GM12878 (cell line): Measurements from ENCODE around the gene RARS1. TPM values are rescaled to one million over a fixed set of nuclear protein-coding genes. Genes with fewer than 3 reads are reported as not detected.
A peak's percentile ranks its signal among the peaks of the same experiment; 100 is the strongest.

Experiments used
- ATAC-seq: fragments of 200-7000 bp; cut with Tn5 transposase; 3 replicates; pipeline ENCODE4 v1.9.1; 2020; ENCODE audit warnings: mild to moderate bottlenecking, moderate library complexity
- BruUV-seq: library from RNA; stranded (reverse); fragments of 400-500 nt; replicated peaks from 2 replicates; lab custom pipeline; 2021; lab: Mats Ljungman, UMichigan
- CTCF ChIA-PET: fragments of 300-600 bp; sonication (Branson Sonifier 250); formaldehyde crosslinking; extraction: SDS; loops from one replicate; lab custom pipeline; 2021; ENCODE audit warnings: inconsistent platforms; lab: Yijun Ruan, JAX
- POLR2A ChIA-PET: fragments of 350-600 bp; formaldehyde crosslinking; extraction: SDS; loops from one replicate; lab custom pipeline; 2021; ENCODE audit warnings: inconsistent platforms; lab: Charles Lee
- RAD21 ChIA-PET: fragments of 300-600 bp; sonication (Branson Sonifier 250); formaldehyde crosslinking; loops from one replicate; lab custom pipeline; 2023; ENCODE audit warnings: antibody characterized with exemption; ENCODE audit not compliant: unreplicated experiment; lab: Charles Lee
- SMC1A ChIA-PET: fragments of 300-600 bp; sonication (Branson Sonifier 250); formaldehyde crosslinking; loops from one replicate; lab custom pipeline; 2023; ENCODE audit not compliant: unreplicated experiment, uncharacterized antibody; lab: Charles Lee
- DNase-seq: peaks from one replicate; pipeline ENCODE4 v3.0.0-alpha.2; 2011; ENCODE audit warnings: low read depth, low spot score
- FAIRE-seq: peaks from 3 replicates; lab custom pipeline; 2011; peaks lifted over from hg19 to GRCh38; lab: Jason Lieb, UNC
- H2AFZ ChIP-seq: 2 replicates; pipeline ENCODE4 v1.6.0; 2011; ENCODE audit warnings: low read depth, low read length, control low read depth; ENCODE audit not compliant: control insufficient read depth
- H3K27ac ChIP-seq: 2 replicates; pipeline ENCODE4 v1.5.1; 2011; ENCODE audit warnings: control low read depth; ENCODE audit not compliant: control insufficient read depth, insufficient read depth
- H3K27me3 ChIP-seq, 2 experiments: replicated peaks in 1 of 2; 2 replicates each; pipeline versions ENCODE4 v1.6.0 to v1.6.1; 2011; ENCODE audit warnings: low read length in 1 of 2; ENCODE audit not compliant: control insufficient read depth in 2 of 2, insufficient read depth in 2 of 2
- H3K36me3 ChIP-seq, 2 experiments: 2 replicates each; pipeline ENCODE4 v1.5.1; 2011; ENCODE audit warnings: low read length in 1 of 2; ENCODE audit not compliant: control insufficient read depth in 2 of 2, insufficient read depth in 2 of 2
- H3K4me1 ChIP-seq: 2 replicates; pipeline ENCODE4 v1.6.1; 2011; ENCODE audit warnings: mild to moderate bottlenecking, low read length, moderate library complexity, mixed read lengths; ENCODE audit not compliant: control insufficient read depth, insufficient read depth
- H3K4me2 ChIP-seq: 2 replicates; pipeline ENCODE4 v1.6.0; 2011; ENCODE audit warnings: control low read depth; ENCODE audit not compliant: control insufficient read depth, insufficient read depth
- H3K4me3 ChIP-seq: fragments of 200-600 bp; sonication (generic); 2 replicates; pipeline ENCODE4 v1.5.1; 2016
- H3K79me2 ChIP-seq: 2 replicates; pipeline ENCODE4 v1.6.0; 2011; ENCODE audit warnings: low read length; ENCODE audit not compliant: control insufficient read depth, insufficient read depth
- H3K9ac ChIP-seq: 2 replicates; pipeline ENCODE4 v1.8.0; 2011; ENCODE audit warnings: low read length, control low read depth, mixed read lengths; ENCODE audit not compliant: control insufficient read depth, insufficient read depth
- H3K9me3 ChIP-seq: replicated peaks from 3 replicates; pipeline ENCODE4 v1.5.1; 2011; ENCODE audit warnings: mild to moderate bottlenecking, low read length; ENCODE audit not compliant: control insufficient read depth, insufficient read depth
- H4K20me1 ChIP-seq: 2 replicates; pipeline ENCODE4 v1.6.0; 2011; ENCODE audit not compliant: control insufficient read depth, insufficient read depth
- BACH1 ChIP-seq: fragments of 450-650 bp; IDR thresholded peaks from 2 replicates; pipeline ENCODE4 v1.6.1; 2017; ENCODE audit warnings: mild to moderate bottlenecking, borderline replicate concordance
- CREB1 ChIP-seq: IDR thresholded peaks from 2 replicates; pipeline ENCODE4 v1.6.1; 2012; ENCODE audit warnings: low read depth, mild to moderate bottlenecking, inconsistent platforms
- DPF2 ChIP-seq: fragments of 450-650 bp; IDR thresholded peaks from 2 replicates; pipeline ENCODE4 v1.6.1; 2017; ENCODE audit warnings: mild to moderate bottlenecking
- ESRRA ChIP-seq: IDR thresholded peaks from 2 replicates; pipeline ENCODE4 v1.6.1; 2012; ENCODE audit warnings: mild to moderate bottlenecking, low read length, improper control_type of control experiment
- HDAC2 ChIP-seq: fragments of 200-600 bp; sonication (generic); IDR thresholded peaks from 2 replicates; pipeline ENCODE4 v1.6.1; 2017
- JUNB ChIP-seq: IDR thresholded peaks from 2 replicates; pipeline ENCODE4 v1.6.1; 2016; ENCODE audit warnings: antibody characterized with exemption, mild to moderate bottlenecking
- KAT2A ChIP-seq: conservative IDR thresholded peaks from 2 replicates; pipeline ENCODE4 v1.6.1; 2011; ENCODE audit warnings: low read depth, low read length; ENCODE audit not compliant: control insufficient read depth
- MTA3 ChIP-seq: IDR thresholded peaks from 2 replicates; pipeline ENCODE4 v1.6.1; 2012; ENCODE audit warnings: low read length, inconsistent platforms, borderline replicate concordance
- NR2C1 ChIP-seq: fragments of 450-650 bp; IDR thresholded peaks from 2 replicates; pipeline ENCODE4 v1.6.1; 2017; ENCODE audit warnings: antibody characterized with exemption, mild to moderate bottlenecking, moderate library complexity
- POLR2AphosphoS5 ChIP-seq: IDR thresholded peaks from 2 replicates; pipeline ENCODE4 v1.6.1; 2011; ENCODE audit warnings: mild to moderate bottlenecking, low read length, inconsistent platforms
- RUNX3 ChIP-seq: IDR thresholded peaks from 2 replicates; pipeline ENCODE4 v1.6.1; 2012; ENCODE audit warnings: low read length, inconsistent platforms
- SREBF1 ChIP-seq: IDR thresholded peaks from 2 replicates; pipeline ENCODE4 v1.6.1; 2012; ENCODE audit warnings: mild to moderate bottlenecking, low read length
- STAT3 ChIP-seq: IDR thresholded peaks from 2 replicates; pipeline ENCODE4 v1.6.1; 2011; ENCODE audit warnings: low read depth, low read length, improper control_type of control experiment
- ZNF622 ChIP-seq: fragments of 450-650 bp; IDR thresholded peaks from 2 replicates; pipeline ENCODE4 v1.6.1; 2017; ENCODE audit warnings: mild to moderate bottlenecking, inconsistent platforms
- WGBS: methylation state at CpG from one replicate; pipeline ENCODE4 v1.1.6; 2016; ENCODE audit warnings: low lambda C conversion rate; ENCODE audit not compliant: insufficient replicate concordance, insufficient coverage; ENCODE audit errors: missing lambda C conversion rate; 5-methylcytosine and 5-hydroxymethylcytosine counted together
- in situ Hi-C: fragments of 300-500 bp; cut with MboI; formaldehyde crosslinking; loops from 9 replicates; pipeline ENCODE4 v1.14.3; 2018; ENCODE audit warnings: mixed read lengths
- intact Hi-C: fragments of 100-400 bp; cut with micrococcal nuclease; formaldehyde crosslinking; loops from one replicate; pipeline ENCODE4 v1.14.2; 2022; ENCODE audit not compliant: unreplicated experiment
- microRNA-seq: library from miRNA; unstranded; fragments of <30 nt; microRNA quantifications from one replicate; pipeline ENCODE4, GENCODE V29; 2018
- polyA plus RNA-seq, 11 experiments: library from polyadenylated mRNA; depleted of rRNA in 4 of 11; unstranded in 6 of 11; stranded (reverse) in 5 of 11; fragments of >200 nt; fragmentation: Nextera tagmentation in 4 of 11; fragmentation: Illumina TruSeq in 1 of 11; extraction: Ambion mirVana in 4 of 11; extraction: Trizol in 1 of 11; gene quantifications; 1 replicate in 1 of 11; 2 replicates in 10 of 11; pipeline versions ENCODE4 v1.2.1 to v1.2.3, GENCODE V29; 2011 to 2016; ENCODE audit warnings: inconsistent platforms in 2 of 11, missing spikeins in 2 of 11, low read depth in 1 of 11
- small RNA-seq: library from RNA; depleted of rRNA; stranded (forward); fragments of <200 nt; gene quantifications from one replicate; pipeline ENCODE3, GENCODE V24; 2014
- total RNA-seq, 4 experiments: library from RNA; depleted of rRNA in 3 of 4; stranded (reverse); fragments of >200 nt in 3 of 4; fragmentation: Illumina TruSeq in 1 of 4; extraction: Trizol in 1 of 4; gene quantifications; 2 replicates each; pipeline versions ENCODE4 v1.2.1 to v1.2.3, GENCODE V29; 2013 to 2021
- TF ChIP-seq, protein P1 (sequence below): fragments of 450-650 bp; conservative IDR thresholded peaks from 2 replicates; pipeline ENCODE4 v1.6.1; 2017; ENCODE audit warnings: mild to moderate bottlenecking, moderate library complexity
- TF ChIP-seq, protein P2 (sequence below): IDR thresholded peaks from 2 replicates; pipeline ENCODE4 v1.6.1; 2011; ENCODE audit warnings: borderline replicate concordance, low read depth, mild to moderate bottlenecking, moderate library complexity, mixed read lengths, low read length; ENCODE audit not compliant: insufficient read depth; ENCODE audit errors: extremely low read length

The RARS1 gene
- total and polyA plus RNA-seq, 10 of the 15 experiments (the other 5 are each of a cell fraction or from before 2014, with no cell fraction given): 80.5 to 127 (median 105) TPM

DNA sequence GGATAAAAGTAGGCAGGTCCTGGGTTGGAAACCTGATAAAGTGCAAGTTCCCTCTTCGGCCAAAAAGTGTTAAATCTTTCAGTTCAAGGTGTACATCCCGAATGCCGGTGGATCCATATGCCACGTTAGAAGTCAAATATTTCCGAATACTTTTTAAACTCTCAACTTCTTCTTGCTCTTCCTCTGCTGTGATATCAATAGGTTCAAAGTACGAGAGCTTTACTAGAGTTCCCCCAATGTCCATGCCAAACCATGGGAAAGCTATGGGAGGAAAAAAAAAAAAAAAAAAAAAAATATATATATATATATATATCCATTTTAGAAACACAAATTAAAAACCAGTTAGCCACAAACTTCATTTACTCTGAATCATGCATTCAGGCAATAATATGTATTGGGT, 82.5 kb downstream of the RARS1 start:
- no peak overlapping the region for H3K9ac ChIP-seq
- peaks cover 47% of the 10 kb centered on the region for H3K79me2 ChIP-seq
- H3K4me1 ChIP-seq: no peaks in the 10 kb centered on the region
- RAD21 ChIA-PET: no interaction called here
- over 99% methylated on average over 6 of the region's 6 CpGs for WGBS
- no peak for ATAC-seq
- no peak for DNase-seq
- no TSS peak for BruUV-seq
- H3K4me3 ChIP-seq: no peak overlapping the region
- H3K27ac ChIP-seq: no peak overlapping the region
- in situ Hi-C loops (no loop called here), intact Hi-C loops (no loop called here)
- SMC1A ChIA-PET: interaction anchor here (1.4 kb wide), 1 partner anchor 11 kb away, joined by 4 read pairs; no protein-coding TSS in a partner anchor
- no peak overlapping the region for H3K4me2 ChIP-seq
- no peak for TF ChIP-seq STAT3
- no peak for TF ChIP-seq ESRRA
- TF ChIP-seq, protein P1, sequence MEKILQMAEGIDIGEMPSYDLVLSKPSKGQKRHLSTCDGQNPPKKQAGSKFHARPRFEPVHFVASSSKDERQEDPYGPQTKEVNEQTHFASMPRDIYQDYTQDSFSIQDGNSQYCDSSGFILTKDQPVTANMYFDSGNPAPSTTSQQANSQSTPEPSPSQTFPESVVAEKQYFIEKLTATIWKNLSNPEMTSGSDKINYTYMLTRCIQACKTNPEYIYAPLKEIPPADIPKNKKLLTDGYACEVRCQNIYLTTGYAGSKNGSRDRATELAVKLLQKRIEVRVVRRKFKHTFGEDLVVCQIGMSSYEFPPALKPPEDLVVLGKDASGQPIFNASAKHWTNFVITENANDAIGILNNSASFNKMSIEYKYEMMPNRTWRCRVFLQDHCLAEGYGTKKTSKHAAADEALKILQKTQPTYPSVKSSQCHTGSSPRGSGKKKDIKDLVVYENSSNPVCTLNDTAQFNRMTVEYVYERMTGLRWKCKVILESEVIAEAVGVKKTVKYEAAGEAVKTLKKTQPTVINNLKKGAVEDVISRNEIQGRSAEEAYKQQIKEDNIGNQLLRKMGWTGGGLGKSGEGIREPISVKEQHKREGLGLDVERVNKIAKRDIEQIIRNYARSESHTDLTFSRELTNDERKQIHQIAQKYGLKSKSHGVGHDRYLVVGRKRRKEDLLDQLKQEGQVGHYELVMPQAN: no peak
- TF ChIP-seq NR2C1: no peak
- TF ChIP-seq CREB1: no peak
- TF ChIP-seq POLR2AphosphoS5: no peak
- TF ChIP-seq KAT2A: no peak
- no peak for TF ChIP-seq HDAC2
- TF ChIP-seq, protein P2, sequence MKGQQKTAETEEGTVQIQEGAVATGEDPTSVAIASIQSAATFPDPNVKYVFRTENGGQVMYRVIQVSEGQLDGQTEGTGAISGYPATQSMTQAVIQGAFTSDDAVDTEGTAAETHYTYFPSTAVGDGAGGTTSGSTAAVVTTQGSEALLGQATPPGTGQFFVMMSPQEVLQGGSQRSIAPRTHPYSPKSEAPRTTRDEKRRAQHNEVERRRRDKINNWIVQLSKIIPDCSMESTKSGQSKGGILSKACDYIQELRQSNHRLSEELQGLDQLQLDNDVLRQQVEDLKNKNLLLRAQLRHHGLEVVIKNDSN: no peak
- TF ChIP-seq DPF2: no peak
- TF ChIP-seq JUNB: no peak
- TF ChIP-seq BACH1: no peak
- TF ChIP-seq RUNX3: no peak
- no peak for TF ChIP-seq MTA3
- TF ChIP-seq ZNF622: no peak
- no peak for TF ChIP-seq SREBF1
- H2AFZ ChIP-seq: no peak overlapping the region
- H3K9me3 ChIP-seq: no peaks in the 10 kb centered on the region; the same call in 2 of the 3 replicates
- H4K20me1 ChIP-seq: peaks cover 4% of the 10 kb centered on the region; the same call in 1 of the 2 replicates
- peaks cover 0 to 26% of the 10 kb centered on the region in 2 experiments; a peak in 3 of 4 replicates for H3K36me3 ChIP-seq
- CTCF ChIA-PET: no interaction called here
- POLR2A ChIA-PET: interaction anchor here (0.6 to 1.0 kb wide), 3 partner anchors 11 to 312 kb away, joined by 3 to 4 read pairs (median 4); no protein-coding TSS in a partner anchor
- no peak for FAIRE-seq
- H3K27me3 ChIP-seq: no peaks in the 10 kb centered on the region

Small RNA genes lying within 50 kb of the gene (microRNA-seq; reads per million reads assigned to microRNA genes)
- gene MIR103A1 (not detected), gene MIR103B1 (not detected)

Small RNA genes lying within 50 kb of the gene (small RNA-seq; reads per million reads assigned to genes)
- gene MIR103A1: 4.5 reads per million, percentile 86 among the genes with 10 or more reads in this experiment

Other genes starting within 250 kb of the RARS1 start
- gene WWC1, start 194.8 kb upstream of the RARS1 start, total RNA-seq (2014; rRNA removed): 2.6 and 2.7 TPM in 2 replicates
- gene WWC1, start 194.8 kb upstream of the RARS1 start, total RNA-seq (2014; rRNA removed; fragmentation: Illumina TruSeq; extraction: Trizol): 2.3 and 3.3 TPM in 2 replicates
- gene WWC1, start 194.8 kb upstream of the RARS1 start, total RNA-seq (2021): 5.3 and 5.9 TPM in 2 replicates
- gene WWC1, start 194.8 kb upstream of the RARS1 start, polyA plus RNA-seq (2011; rRNA removed): 7.2 and 7.8 TPM in 2 replicates
- gene WWC1, start 194.8 kb upstream of the RARS1 start, polyA plus RNA-seq (2014; fragmentation: Illumina TruSeq; extraction: Trizol): 3.0 and 34.5 TPM in 2 replicates
- gene WWC1, start 194.8 kb upstream of the RARS1 start, polyA plus RNA-seq (2014; fragmentation: Nextera tagmentation; extraction: Ambion mirVana): 1 to 10 TPM in 1 of 2 experiments, under 1 TPM in 1; 0.50 to 1.2 TPM
- gene WWC1, start 194.8 kb upstream of the RARS1 start, polyA plus RNA-seq (2014; rRNA removed): 2.3 and 2.8 TPM in 2 replicates
- 1 to 10 TPM in 1 of 2 experiments, under 1 TPM in 1; 0.74 to 1.6 TPM for gene WWC1, start 194.8 kb upstream of the RARS1 start, polyA plus RNA-seq (2016; fragmentation: Nextera tagmentation; extraction: Ambion mirVana)
- gene FBLL1, start 42.8 kb downstream of the RARS1 start, total RNA-seq (2014; rRNA removed): 0.23 TPM in 1 of 2 replicates, not detected in the other
- not detected in 2 replicates for gene FBLL1, start 42.8 kb downstream of the RARS1 start, total RNA-seq (2014; rRNA removed; fragmentation: Illumina TruSeq; extraction: Trizol)
- 0.13 TPM in 1 of 2 replicates, not detected in the other for gene FBLL1, start 42.8 kb downstream of the RARS1 start, total RNA-seq (2021)
- gene FBLL1, start 42.8 kb downstream of the RARS1 start, polyA plus RNA-seq (2011; rRNA removed): not detected in 2 replicates
- not detected in 2 replicates for gene FBLL1, start 42.8 kb downstream of the RARS1 start, polyA plus RNA-seq (2014; fragmentation: Illumina TruSeq; extraction: Trizol)
- gene FBLL1, start 42.8 kb downstream of the RARS1 start, polyA plus RNA-seq (2014; fragmentation: Nextera tagmentation; extraction: Ambion mirVana): under 1 TPM in 1 of 2 experiments, not detected in 1; 0.04 TPM
- gene FBLL1, start 42.8 kb downstream of the RARS1 start, polyA plus RNA-seq (2014; rRNA removed): 0.15 and 0.20 TPM in 2 replicates
- not detected for gene FBLL1, start 42.8 kb downstream of the RARS1 start, polyA plus RNA-seq (2016; fragmentation: Nextera tagmentation; extraction: Ambion mirVana)
- 32.9 and 43.4 TPM in 2 replicates for gene PANK3, start 92.9 kb downstream of the RARS1 start, total RNA-seq (2014; rRNA removed)
- 43.0 and 44.3 TPM in 2 replicates for gene PANK3, start 92.9 kb downstream of the RARS1 start, total RNA-seq (2014; rRNA removed; fragmentation: Illumina TruSeq; extraction: Trizol)
- 43.7 and 47.6 TPM in 2 replicates for gene PANK3, start 92.9 kb downstream of the RARS1 start, total RNA-seq (2021)
- gene PANK3, start 92.9 kb downstream of the RARS1 start, polyA plus RNA-seq (2011; rRNA removed): 32.9 and 62.3 TPM in 2 replicates
- gene PANK3, start 92.9 kb downstream of the RARS1 start, polyA plus RNA-seq (2014; fragmentation: Illumina TruSeq; extraction: Trizol): 28.7 and 38.0 TPM in 2 replicates
- gene PANK3, start 92.9 kb downstream of the RARS1 start, polyA plus RNA-seq (2014; fragmentation: Nextera tagmentation; extraction: Ambion mirVana): 1 to 10 TPM; 4.7 to 4.9 TPM
- 14.5 and 19.2 TPM in 2 replicates for gene PANK3, start 92.9 kb downstream of the RARS1 start, polyA plus RNA-seq (2014; rRNA removed)
- 10 to 100 TPM in 1 of 2 experiments, 1 to 10 TPM in 1; 9.2 to 13.3 TPM for gene PANK3, start 92.9 kb downstream of the RARS1 start, polyA plus RNA-seq (2016; fragmentation: Nextera tagmentation; extraction: Ambion mirVana)